ENCODE results near the gene SLC38A5.

SLC38A5 gene

GRCh38 chrX:48480583-48480982 is 10.5 kb upstream of the SLC38A5 start:
- H3K18ac ChIP-seq (ENCODE audit: low read length), result no peak overlapping the region
- no peaks in the 10 kb centered on the region for H3K27me3 ChIP-seq (ENCODE audit: insufficient read depth, low read length)
- H3K27ac ChIP-seq (ENCODE audit: low read depth, low read length), result no peak overlapping the region
- H3K4me1 ChIP-seq (ENCODE audit: control insufficient read depth in 1 of 2, insufficient read depth in 2 of 2, low read length in 2 of 2), result peaks cover 0 to 3% of the 10 kb centered on the region in 2 experiments
- H4K8ac ChIP-seq (ENCODE audit: low read depth, low read length), result no peak overlapping the region
- H3K79me2 ChIP-seq (ENCODE audit: control insufficient read depth, insufficient read depth, low read length, poor library complexity), result peaks cover 8% of the 10 kb centered on the region
- H2AFZ ChIP-seq (ENCODE audit: insufficient read depth, low read length, poor library complexity), result no peak overlapping the region
- H2BK120ac ChIP-seq (ENCODE audit: insufficient read depth, low read length, poor library complexity), result no peak overlapping the region
- peaks cover 35 to 43% of the 10 kb centered on the region in 2 experiments for H3K36me3 ChIP-seq (ENCODE audit: control insufficient read depth in 1 of 2, insufficient read depth in 2 of 2, low read length in 2 of 2)
- H4K12ac ChIP-seq (ENCODE audit: low read depth, low read length), result no peak overlapping the region
- H3K4me2 ChIP-seq (ENCODE audit: low read length), result no peak overlapping the region
- no peak overlapping the region for H2BK5ac ChIP-seq (ENCODE audit: low read depth, low read length, poor library complexity)
- no peak for DNase-seq
- H3K9ac ChIP-seq (ENCODE audit: low read length), result no peak overlapping the region
- no CpG with 5 or more reads among the region's 3 CpGs for WGBS (ENCODE audit: extremely low coverage, insufficient coverage, insufficient read length)
- no peak overlapping the region for H3K23ac ChIP-seq (ENCODE audit: low read length)
- no peak overlapping the region for H3K4me3 ChIP-seq (ENCODE audit: low read depth, low read length)
- no peak overlapping the region for H2AK5ac ChIP-seq (ENCODE audit: low read length)
- no peak overlapping the region for H3K4ac ChIP-seq (ENCODE audit: low read depth, low read length)
- no peaks in the 10 kb centered on the region for H3K9me3 ChIP-seq (ENCODE audit: insufficient read depth, low read depth, low read length)
- no peak overlapping the region for H3K14ac ChIP-seq (ENCODE audit: low read length)
- no peak overlapping the region for H2BK12ac ChIP-seq (ENCODE audit: low read length)
- H4K91ac ChIP-seq (ENCODE audit: low read depth, low read length), result no peak overlapping the region
- peaks cover 9% of the 10 kb centered on the region for H3K79me1 ChIP-seq (ENCODE audit: low read length)

- Histone ChIP-seq H2AK5ac (ENCODE audit: low read length) (no peak overlapping the region), H3K4me1 (ENCODE audit: control insufficient read depth in 1 of 2, insufficient read depth in 2 of 2, low read length in 2 of 2) (peaks cover 0 to 3% of the 10 kb centered on the region in 2 experiments), H2BK5ac (ENCODE audit: low read depth, low read length, poor library complexity) (no peak overlapping the region), H4K8ac (ENCODE audit: low read depth, low read length) (no peak overlapping the region), H3K79me2 (ENCODE audit: control insufficient read depth, insufficient read depth, low read length, poor library complexity) (peaks cover 8% of the 10 kb centered on the region), H3K9ac (ENCODE audit: low read length) (no peak overlapping the region), H3K14ac (ENCODE audit: low read length) (no peak overlapping the region), H3K36me3 (ENCODE audit: control insufficient read depth in 1 of 2, insufficient read depth in 2 of 2, low read length in 2 of 2) (peaks cover 35 to 43% of the 10 kb centered on the region in 2 experiments), H2BK120ac (ENCODE audit: insufficient read depth, low read length, poor library complexity) (no peak overlapping the region), H3K4me3 (ENCODE audit: low read depth, low read length) (no peak overlapping the region), H2AFZ (ENCODE audit: insufficient read depth, low read length, poor library complexity) (no peak overlapping the region), H3K27ac (ENCODE audit: low read depth, low read length) (no peak overlapping the region), H2BK12ac (ENCODE audit: low read length) (no peak overlapping the region), H3K4me2 (ENCODE audit: low read length) (no peak overlapping the region), H4K91ac (ENCODE audit: low read depth, low read length) (no peak overlapping the region), H3K4ac (ENCODE audit: low read depth, low read length) (no peak overlapping the region), H3K18ac (ENCODE audit: low read length) (no peak overlapping the region), H3K27me3 (ENCODE audit: insufficient read depth, low read length) (no peaks in the 10 kb centered on the region), H3K79me1 (ENCODE audit: low read length) (peaks cover 9% of the 10 kb centered on the region), H3K9me3 (ENCODE audit: insufficient read depth, low read depth, low read length) (no peaks in the 10 kb centered on the region), H4K12ac (ENCODE audit: low read depth, low read length) (no peak overlapping the region), H3K23ac (ENCODE audit: low read length) (no peak overlapping the region)
- DNase-seq, result no peak
- no CpG with 5 or more reads among the region's 3 CpGs for WGBS (ENCODE audit: extremely low coverage, insufficient coverage, insufficient read length)
Observed at GRCh38 chrX:48480142-48480541, 10.1 kb upstream of the SLC38A5 start.

GRCh38 chrX:48478806-48479205 is 8.7 kb upstream of the SLC38A5 start:
- Histone ChIP-seq H3K79me1 (ENCODE audit: low read length) (peaks cover 9% of the 10 kb centered on the region), H3K18ac (ENCODE audit: low read length) (no peak overlapping the region)
- no CpG with 5 or more reads among the region's 5 CpGs for WGBS (ENCODE audit: extremely low coverage, insufficient coverage, insufficient read length)

GRCh38 chrX:48477960-48478755 is 8.1 kb upstream of the SLC38A5 start:
- Histone ChIP-seq H3K79me1 (ENCODE audit: low read length) (peaks cover 9% of the 10 kb centered on the region), H3K9me3 (ENCODE audit: insufficient read depth, low read depth, low read length) (no peaks in the 10 kb centered on the region), H4K8ac (ENCODE audit: low read depth, low read length) (no peak overlapping the region), H2BK12ac (ENCODE audit: low read length) (no peak overlapping the region), H3K36me3 (ENCODE audit: control insufficient read depth in 1 of 2, insufficient read depth in 2 of 2, low read length in 2 of 2) (peaks cover 28 to 34% of the 10 kb centered on the region in 2 experiments), H3K79me2 (ENCODE audit: control insufficient read depth, insufficient read depth, low read length, poor library complexity) (peaks cover 8% of the 10 kb centered on the region), H3K4ac (ENCODE audit: low read depth, low read length) (no peak overlapping the region), H4K12ac (ENCODE audit: low read depth, low read length) (no peak overlapping the region), H3K23ac (ENCODE audit: low read length) (no peak overlapping the region), H3K4me2 (ENCODE audit: low read length) (no peak overlapping the region), H3K14ac (ENCODE audit: low read length) (no peak overlapping the region), H3K27ac (ENCODE audit: low read depth, low read length) (no peak overlapping the region), H3K27me3 (ENCODE audit: insufficient read depth, low read length) (no peaks in the 10 kb centered on the region), H3K9ac (ENCODE audit: low read length) (no peak overlapping the region), H2AK5ac (ENCODE audit: low read length) (no peak overlapping the region), H3K4me1 (ENCODE audit: control insufficient read depth in 1 of 2, insufficient read depth in 2 of 2, low read length in 2 of 2) (peaks cover 0 to 9% of the 10 kb centered on the region in 2 experiments), H4K91ac (ENCODE audit: low read depth, low read length) (no peak overlapping the region), H2AFZ (ENCODE audit: insufficient read depth, low read length, poor library complexity) (no peak overlapping the region), H2BK5ac (ENCODE audit: low read depth, low read length, poor library complexity) (no peak overlapping the region), H2BK120ac (ENCODE audit: insufficient read depth, low read length, poor library complexity) (no peak overlapping the region), H3K4me3 (ENCODE audit: low read depth, low read length) (no peak overlapping the region), H3K18ac (ENCODE audit: low read length) (no peak overlapping the region)
- no peak for DNase-seq
- no CpG with 5 or more reads among the region's 19 CpGs for WGBS (ENCODE audit: extremely low coverage, insufficient coverage, insufficient read length)

More at GRCh38 chrX:48478806-48479205, 8.7 kb upstream of the SLC38A5 start:
- Histone ChIP-seq H2AFZ (ENCODE audit: insufficient read depth, low read length, poor library complexity) (no peak overlapping the region), H4K8ac (ENCODE audit: low read depth, low read length) (no peak overlapping the region), H2BK12ac (ENCODE audit: low read length) (no peak overlapping the region), H3K4me3 (ENCODE audit: low read depth, low read length) (no peak overlapping the region), H3K79me2 (ENCODE audit: control insufficient read depth, insufficient read depth, low read length, poor library complexity) (peaks cover 8% of the 10 kb centered on the region), H3K9ac (ENCODE audit: low read length) (no peak overlapping the region), H3K36me3 (ENCODE audit: control insufficient read depth in 1 of 2, insufficient read depth in 2 of 2, low read length in 2 of 2) (peaks cover 32 to 37% of the 10 kb centered on the region in 2 experiments), H4K12ac (ENCODE audit: low read depth, low read length) (no peak overlapping the region), H4K91ac (ENCODE audit: low read depth, low read length) (no peak overlapping the region), H3K23ac (ENCODE audit: low read length) (no peak overlapping the region), H2AK5ac (ENCODE audit: low read length) (no peak overlapping the region), H2BK120ac (ENCODE audit: insufficient read depth, low read length, poor library complexity) (no peak overlapping the region), H3K27ac (ENCODE audit: low read depth, low read length) (no peak overlapping the region), H3K4me2 (ENCODE audit: low read length) (no peak overlapping the region), H3K14ac (ENCODE audit: low read length) (no peak overlapping the region), H3K4me1 (ENCODE audit: control insufficient read depth in 1 of 2, insufficient read depth in 2 of 2, low read length in 2 of 2) (peaks cover 0 to 4% of the 10 kb centered on the region in 2 experiments), H3K27me3 (ENCODE audit: insufficient read depth, low read length) (no peaks in the 10 kb centered on the region), H3K4ac (ENCODE audit: low read depth, low read length) (no peak overlapping the region), H3K9me3 (ENCODE audit: insufficient read depth, low read depth, low read length) (no peaks in the 10 kb centered on the region), H2BK5ac (ENCODE audit: low read depth, low read length, poor library complexity) (no peak overlapping the region)
- DNase-seq, result no peak

Measured in trophoblast cell (in vitro differentiated cells and primary cell).